Right lobe of liver (tissue), 4 donors: ENCODE results near the gene GRB2.

ENCODE experiments used
- POLR2A ChIP-seq: fragments of 450-650 bp; IDR thresholded peaks from one replicate; pipeline ENCODE4 v1.6.1; 2017; ENCODE audit warnings: antibody characterized with exemption, mild to moderate bottlenecking
- TF ChIP-seq, protein P1 (sequence below), 4 donors: fragments of 200-600 bp in 3 of 4; fragments of 450-650 bp in 1 of 4; IDR thresholded peaks; one replicate each; pipeline versions ENCODE4 v1.5.1 to v1.8.0; 2016 to 2022; ENCODE audit warnings: antibody characterized with exemption in 4 of 4, mild to moderate bottlenecking in 2 of 4
- donor health status: DM: no; HTN: no; CAD: no.
- donor health status: DM: no; HTN: no; CAD: no.
- donor health status: DM: no; HTN: yes; CAD: no.

DNA sequence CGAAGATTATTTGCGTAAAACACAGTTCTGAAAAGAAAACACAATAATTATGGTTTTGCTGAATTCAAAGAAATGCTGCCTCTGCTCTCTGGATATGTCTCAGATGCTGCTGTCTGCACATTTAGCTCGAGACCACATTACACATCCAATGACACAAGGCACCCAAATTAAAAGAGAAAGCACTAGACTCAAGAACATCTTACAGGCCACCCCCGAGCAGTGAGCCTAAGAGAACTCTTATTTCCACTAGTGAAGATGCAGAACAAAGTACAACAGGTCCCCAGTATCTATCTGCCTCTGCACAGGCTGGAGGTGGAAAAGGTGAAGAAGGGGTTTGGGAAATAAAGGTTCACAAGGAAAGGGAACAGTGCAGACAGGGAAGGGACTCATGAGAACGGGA, 33.5 kb downstream of the GRB2 start:
- no peak for TF ChIP-seq POLR2A
- TF ChIP-seq, protein P1, sequence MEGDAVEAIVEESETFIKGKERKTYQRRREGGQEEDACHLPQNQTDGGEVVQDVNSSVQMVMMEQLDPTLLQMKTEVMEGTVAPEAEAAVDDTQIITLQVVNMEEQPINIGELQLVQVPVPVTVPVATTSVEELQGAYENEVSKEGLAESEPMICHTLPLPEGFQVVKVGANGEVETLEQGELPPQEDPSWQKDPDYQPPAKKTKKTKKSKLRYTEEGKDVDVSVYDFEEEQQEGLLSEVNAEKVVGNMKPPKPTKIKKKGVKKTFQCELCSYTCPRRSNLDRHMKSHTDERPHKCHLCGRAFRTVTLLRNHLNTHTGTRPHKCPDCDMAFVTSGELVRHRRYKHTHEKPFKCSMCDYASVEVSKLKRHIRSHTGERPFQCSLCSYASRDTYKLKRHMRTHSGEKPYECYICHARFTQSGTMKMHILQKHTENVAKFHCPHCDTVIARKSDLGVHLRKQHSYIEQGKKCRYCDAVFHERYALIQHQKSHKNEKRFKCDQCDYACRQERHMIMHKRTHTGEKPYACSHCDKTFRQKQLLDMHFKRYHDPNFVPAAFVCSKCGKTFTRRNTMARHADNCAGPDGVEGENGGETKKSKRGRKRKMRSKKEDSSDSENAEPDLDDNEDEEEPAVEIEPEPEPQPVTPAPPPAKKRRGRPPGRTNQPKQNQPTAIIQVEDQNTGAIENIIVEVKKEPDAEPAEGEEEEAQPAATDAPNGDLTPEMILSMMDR (IDR thresholded peaks at IDR 0.05) = no peak
